ENCODE measurements around the gene ETV3. TPM values are rescaled to one million over a fixed set of nuclear protein-coding genes. Genes with fewer than 3 reads are reported as not detected.
A peak's percentile ranks its signal among the peaks of the same experiment; 100 is the strongest.
"Not testable (repeated sequence)": the region's sequence is repeated elsewhere in the genome, so short reads cannot be mapped to it uniquely, and the experiment has no call there.

The ETV3 gene
- total RNA-seq (2014; rRNA removed; shearing (Covaris generic); ENCODE audit: low replicate concordance): 5.2 and 7.3 TPM in 2 replicates

- DNase-seq (ENCODE audit: low read depth): peak; percentile 98
- in situ Hi-C loops (cut with HindIII; ENCODE audit: low pct_unique_long_range_greater_than_20kb, low sequenced_read_pairs): no loop called here
These were observed at the start of gene ETV3 for GRCh38 chr1:157138220-157139051. Gene ETV3, minus strand, starts transcription at chr1:157138395. Its CDS starts 2,043 bp downstream, at chr1:157136352.

GRCh38 chr1:157186281-157186992 lies 48.2 kb upstream of the ETV3 start:
- in situ Hi-C loops (cut with HindIII; ENCODE audit: low pct_unique_long_range_greater_than_20kb, low sequenced_read_pairs): no loop called here
- DNase-seq (ENCODE audit: low read depth): no peak

GRCh38 chr1:157183870-157184269 lies 45.7 kb upstream of the ETV3 start:
- in situ Hi-C loops (cut with HindIII; ENCODE audit: low pct_unique_long_range_greater_than_20kb, low sequenced_read_pairs): no loop called here
- DNase-seq (ENCODE audit: low read depth): no peak

- DNase-seq (ENCODE audit: low read depth); in situ Hi-C loops (cut with HindIII; ENCODE audit: low pct_unique_long_range_greater_than_20kb, low sequenced_read_pairs): not testable (repeated sequence)
These were observed 44.2 kb upstream of the ETV3 start for GRCh38 chr1:157182371-157182770.

GRCh38 chr1:157181790-157182189 lies 43.6 kb upstream of the ETV3 start:
- in situ Hi-C loops (cut with HindIII; ENCODE audit: low pct_unique_long_range_greater_than_20kb, low sequenced_read_pairs): no loop called here
- DNase-seq (ENCODE audit: low read depth): no peak

- DNase-seq (ENCODE audit: low read depth): no peak
- in situ Hi-C loops (cut with HindIII; ENCODE audit: low pct_unique_long_range_greater_than_20kb, low sequenced_read_pairs): no loop called here
These were observed 43.1 kb upstream of the ETV3 start for GRCh38 chr1:157181258-157181657.

- in situ Hi-C loops (cut with HindIII; ENCODE audit: low pct_unique_long_range_greater_than_20kb, low sequenced_read_pairs): no loop called here
- DNase-seq (ENCODE audit: low read depth): no peak
These were observed 40.3 kb upstream of the ETV3 start for GRCh38 chr1:157178490-157178889.

- DNase-seq (ENCODE audit: low read depth): no peak
- in situ Hi-C loops (cut with HindIII; ENCODE audit: low pct_unique_long_range_greater_than_20kb, low sequenced_read_pairs): no loop called here
These were observed 39.7 kb upstream of the ETV3 start for GRCh38 chr1:157177733-157178394.

GRCh38 chr1:157176591-157177121 lies 38.5 kb upstream of the ETV3 start:
- in situ Hi-C loops (cut with HindIII; ENCODE audit: low pct_unique_long_range_greater_than_20kb, low sequenced_read_pairs): no loop called here
- no peak for DNase-seq (ENCODE audit: low read depth)

GRCh38 chr1:157176016-157176415 lies 37.8 kb upstream of the ETV3 start:
- in situ Hi-C loops (cut with HindIII; ENCODE audit: low pct_unique_long_range_greater_than_20kb, low sequenced_read_pairs): no loop called here
- no peak for DNase-seq (ENCODE audit: low read depth)

- in situ Hi-C loops (cut with HindIII; ENCODE audit: low pct_unique_long_range_greater_than_20kb, low sequenced_read_pairs): no loop called here
- no peak for DNase-seq (ENCODE audit: low read depth)
These were observed 35.8 kb upstream of the ETV3 start for GRCh38 chr1:157173900-157174410.

- DNase-seq (ENCODE audit: low read depth); in situ Hi-C loops (cut with HindIII; ENCODE audit: low pct_unique_long_range_greater_than_20kb, low sequenced_read_pairs): not testable (repeated sequence)
These were observed 35.0 kb upstream of the ETV3 start for GRCh38 chr1:157173241-157173640.

- DNase-seq (ENCODE audit: low read depth); in situ Hi-C loops (cut with HindIII; ENCODE audit: low pct_unique_long_range_greater_than_20kb, low sequenced_read_pairs): not testable (repeated sequence)
These were observed 34.4 kb upstream of the ETV3 start for GRCh38 chr1:157172591-157172990.

- in situ Hi-C loops (cut with HindIII; ENCODE audit: low pct_unique_long_range_greater_than_20kb, low sequenced_read_pairs); DNase-seq (ENCODE audit: low read depth): not testable (repeated sequence)
These were observed 33.8 kb upstream of the ETV3 start for GRCh38 chr1:157171903-157172503.

- DNase-seq (ENCODE audit: low read depth): peak; percentile 32
- in situ Hi-C loops (cut with HindIII; ENCODE audit: low pct_unique_long_range_greater_than_20kb, low sequenced_read_pairs): no loop called here
These were observed 32.7 kb upstream of the ETV3 start for GRCh38 chr1:157170677-157171515.

- DNase-seq (ENCODE audit: low read depth): no peak
- in situ Hi-C loops (cut with HindIII; ENCODE audit: low pct_unique_long_range_greater_than_20kb, low sequenced_read_pairs): no loop called here
These were observed 29.8 kb upstream of the ETV3 start for GRCh38 chr1:157168015-157168414.

GRCh38 chr1:157167437-157167836 lies 29.2 kb upstream of the ETV3 start:
- in situ Hi-C loops (cut with HindIII; ENCODE audit: low pct_unique_long_range_greater_than_20kb, low sequenced_read_pairs): no loop called here

More at GRCh38 chr1:157167437-157167836, 29.2 kb upstream of the ETV3 start:
- no peak for DNase-seq (ENCODE audit: low read depth)

All from Caki2 (cell line).